Lower leg skin (tissue), 4 donors: Measurements from ENCODE around the gene HIPK2. TPM values are rescaled to one million over a fixed set of nuclear protein-coding genes. Genes with fewer than 3 reads are reported as not detected.

Experiments
- DNase-seq, 2 donors: peaks; one replicate each; pipeline ENCODE4 v3.0.0-alpha.2; 2019; ENCODE audit warnings: low spot score in 2 of 2
- H3K4me3 ChIP-seq: fragments of 200-600 bp; sonication (generic); 2 replicates; pipeline ENCODE4 v1.5.1; 2017; ENCODE audit warnings: mild to moderate bottlenecking, low read depth; ENCODE audit not compliant: poor library complexity, severe bottlenecking
- CTCF ChIP-seq, 3 donors: fragments of 450-650 bp; IDR thresholded peaks; one replicate each; pipeline ENCODE4 v1.5.1; 2016; ENCODE audit warnings: antibody characterized with exemption in 3 of 3, mild to moderate bottlenecking in 3 of 3, moderate library complexity in 2 of 3
- POLR2A ChIP-seq, 2 donors: fragments of 450-650 bp; IDR thresholded peaks; one replicate each; pipeline ENCODE4 v1.6.1; 2016 to 2017; ENCODE audit warnings: antibody characterized with exemption in 2 of 2, mild to moderate bottlenecking in 1 of 2, moderate library complexity in 1 of 2
- WGBS, 2 donors: methylation state at CpG; one replicate each; pipeline ENCODE4 v1.1.5; 2018; 5-methylcytosine and 5-hydroxymethylcytosine counted together
- intact Hi-C: fragments of 100-400 bp; cut with DNase I; formaldehyde crosslinking; loops from one replicate; pipeline ENCODE4 v1.15.0; 2023; ENCODE audit warnings: low total_unique reads
- total RNA-seq, 4 donors: library from RNA; depleted of rRNA; stranded (reverse); fragments of >200 nt; gene quantifications; one replicate each; pipeline ENCODE4 v1.1.0, GENCODE V29; 2016

HIPK2 gene
- total RNA-seq, 4 donors from 2014 or later: 4.5 to 14.9 (median 10.4) TPM

GRCh38 chr7:139656387-139656786 is 121.4 kb downstream of the HIPK2 start:
- no peak overlapping the region for H3K4me3 ChIP-seq
- WGBS, 2 donors: 57 to 63% methylated on average over 6 of the region's 6 CpGs
- DNase-seq: no peak
- intact Hi-C loops: no loop called here
- TF ChIP-seq CTCF (IDR thresholded peaks at IDR 0.05): no peak
- no peak for TF ChIP-seq POLR2A (IDR thresholded peaks at IDR 0.05)

- TF ChIP-seq POLR2A (IDR thresholded peaks at IDR 0.05) (no peak), CTCF (IDR thresholded peaks at IDR 0.05) (no peak)
- intact Hi-C loops: no loop called here
- H3K4me3 ChIP-seq: no peak overlapping the region
- 50 to 69% methylated on average over 8 of the region's 8 CpGs for WGBS, 2 donors
- no peak for DNase-seq
Observed at GRCh38 chr7:139655305-139655704, 122.5 kb downstream of the HIPK2 start.

GRCh38 chr7:139654276-139655181 is 123.3 kb downstream of the HIPK2 start:
- intact Hi-C loops: no loop called here
- H3K4me3 ChIP-seq: no peak overlapping the region
- no peak for DNase-seq
- 80 to 87% methylated on average over 14 of the region's 14 CpGs for WGBS, 2 donors
- TF ChIP-seq CTCF (IDR thresholded peaks at IDR 0.05): no peak
- TF ChIP-seq POLR2A (IDR thresholded peaks at IDR 0.05): no peak

GRCh38 chr7:139651914-139652313 is 125.9 kb downstream of the HIPK2 start:
- TF ChIP-seq POLR2A (IDR thresholded peaks at IDR 0.05) (no peak), CTCF (IDR thresholded peaks at IDR 0.05) (no peak)
- no peak overlapping the region for H3K4me3 ChIP-seq
- WGBS, 2 donors: 88 to 94% methylated on average over 4 of the region's 4 CpGs
- intact Hi-C loops: no loop called here
- no peak for DNase-seq

GRCh38 chr7:139651308-139651707 is 126.5 kb downstream of the HIPK2 start:
- no peak overlapping the region for H3K4me3 ChIP-seq
- TF ChIP-seq CTCF (IDR thresholded peaks at IDR 0.05) (no peak), POLR2A (IDR thresholded peaks at IDR 0.05) (no peak)
- DNase-seq: no peak
- intact Hi-C loops: no loop called here
- WGBS, 2 donors: 78% methylated on average over 6 of the region's 6 CpGs
